EL (cell line): ENCODE results near the gene NLRP6.
A peak's percentile ranks its signal among the peaks of the same experiment; 100 is the strongest.
"Not testable (repeated sequence)": the region's sequence is repeated elsewhere in the genome, so short reads cannot be mapped to it uniquely, and the experiment has no call there.

ENCODE experiments used
- DNase-seq: peaks from one replicate; pipeline ENCODE4 v3.0.0-alpha.2; 2016

Gene NLRP6

GRCh38 chr11:311013-311748 lies 33.0 kb downstream of the NLRP6 start:
- not testable (repeated sequence) for DNase-seq

GRCh38 chr11:312092-312816 lies 34.0 kb downstream of the NLRP6 start:
- peak; percentile 34 for DNase-seq

GRCh38 chr11:313304-313786 lies 35.1 kb downstream of the NLRP6 start:
- DNase-seq = no peak

GRCh38 chr11:313787-314553 lies 35.8 kb downstream of the NLRP6 start, which contains the start of gene IFITM1:
IFITM1 (plus strand) TSS chr11:314040; CDS start chr11:314171, 131 bp downstream.
- peak; percentile 92 for DNase-seq

GRCh38 chr11:314554-314875 lies 36.3 kb downstream of the NLRP6 start:
- not testable (repeated sequence) for DNase-seq

GRCh38 chr11:315051-315481 lies 36.9 kb downstream of the NLRP6 start:
- no peak for DNase-seq

GRCh38 chr11:315516-315994 lies 37.3 kb downstream of the NLRP6 start:
- DNase-seq = no peak

- DNase-seq = peak; percentile 36
Observed at GRCh38 chr11:316031-316701, 38.0 kb downstream of the NLRP6 start.

- peak; percentile 25 for DNase-seq
Observed at GRCh38 chr11:316891-317301, 38.7 kb downstream of the NLRP6 start.

GRCh38 chr11:317668-318404 lies 39.6 kb downstream of the NLRP6 start:
- DNase-seq = peak; percentile 48

- not testable (repeated sequence) for DNase-seq
Observed at GRCh38 chr11:318405-319120, 40.4 kb downstream of the NLRP6 start.

- DNase-seq = peak; percentile 47
Observed at GRCh38 chr11:319121-319887, 41.1 kb downstream of the NLRP6 start.

GRCh38 chr11:319888-320273 lies 41.7 kb downstream of the NLRP6 start:
- DNase-seq = peak; percentile 27

- DNase-seq = no peak
Observed at GRCh38 chr11:324156-324555, 45.9 kb downstream of the NLRP6 start.

GRCh38 chr11:324593-325517 lies 46.6 kb downstream of the NLRP6 start:
- DNase-seq = not testable (repeated sequence)

- no peak for DNase-seq
Observed at GRCh38 chr11:325796-326591, 47.8 kb downstream of the NLRP6 start.

- no peak for DNase-seq
Observed at GRCh38 chr11:326592-326841, 48.3 kb downstream of the NLRP6 start.

GRCh38 chr11:326842-327580 lies 48.8 kb downstream of the NLRP6 start:
- DNase-seq = peak; percentile 55
